SW 1271 (cell line): ENCODE results near the gene VN1R2.
"Not testable (repeated sequence)": the region's sequence is repeated elsewhere in the genome, so short reads cannot be mapped to it uniquely, and the experiment has no call there.

Experiments used
- DNase-seq, 2 experiments: peaks; one replicate each; lab custom pipeline; 2025; lab: John Stamatoyannopoulos, UW

VN1R2 gene, protein sequence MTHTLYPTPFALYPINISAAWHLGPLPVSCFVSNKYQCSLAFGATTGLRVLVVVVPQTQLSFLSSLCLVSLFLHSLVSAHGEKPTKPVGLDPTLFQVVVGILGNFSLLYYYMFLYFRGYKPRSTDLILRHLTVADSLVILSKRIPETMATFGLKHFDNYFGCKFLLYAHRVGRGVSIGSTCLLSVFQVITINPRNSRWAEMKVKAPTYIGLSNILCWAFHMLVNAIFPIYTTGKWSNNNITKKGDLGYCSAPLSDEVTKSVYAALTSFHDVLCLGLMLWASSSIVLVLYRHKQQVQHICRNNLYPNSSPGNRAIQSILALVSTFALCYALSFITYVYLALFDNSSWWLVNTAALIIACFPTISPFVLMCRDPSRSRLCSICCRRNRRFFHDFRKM

DNA sequence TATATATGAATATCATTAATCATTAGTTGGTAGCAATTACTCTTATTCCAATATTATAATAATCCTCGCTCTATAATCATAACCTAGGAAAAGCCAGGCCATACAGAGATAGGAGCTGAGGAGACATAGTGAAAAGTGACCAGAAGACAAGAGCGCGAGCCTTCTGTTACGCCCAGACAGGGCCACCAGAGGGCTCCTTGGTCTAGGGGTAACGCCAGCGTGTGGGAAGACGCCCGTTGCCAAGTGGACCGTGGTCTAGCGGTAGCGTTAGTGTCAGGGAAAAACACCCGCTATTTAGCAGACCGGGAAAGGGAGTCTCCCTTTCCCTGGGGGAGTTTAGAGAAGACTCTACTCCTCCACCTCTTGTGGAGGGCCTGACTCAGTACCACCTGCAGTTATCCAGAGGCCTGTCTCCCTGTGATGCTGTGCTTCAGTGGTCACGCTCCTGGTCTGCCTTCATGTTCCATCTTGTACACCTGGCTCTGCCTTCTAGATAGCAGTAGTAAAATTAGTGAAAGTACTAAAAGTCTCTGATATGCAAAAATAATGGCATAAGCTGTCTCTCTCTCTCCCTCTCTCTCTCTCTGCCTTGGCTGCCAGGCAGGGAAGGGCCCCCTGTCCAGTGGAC, at the start of gene VN1R2:
VN1R2 (plus strand) TSS at position 578 of the 628 bp plus-strand sequence. CDS start 84 bp downstream, outside the sequence.
- not testable (repeated sequence) for DNase-seq

DNA sequence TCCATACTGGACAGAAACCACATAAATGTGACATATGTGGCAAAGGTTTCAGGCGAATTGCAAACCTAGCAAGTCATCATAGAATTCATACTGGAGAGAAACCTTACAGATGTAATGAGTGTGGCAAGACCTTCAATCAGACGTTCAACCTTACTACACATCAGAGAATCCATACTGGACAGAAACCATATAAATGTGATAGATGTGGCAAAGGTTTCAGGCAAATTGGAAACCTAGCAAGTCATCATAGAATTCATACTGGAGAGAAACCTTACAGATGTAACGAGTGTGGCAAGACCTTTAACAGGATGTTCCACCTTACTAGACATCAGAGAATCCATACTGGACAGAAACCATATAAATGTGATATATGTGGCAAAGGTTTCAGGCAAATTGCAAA, 46.5 kb upstream of the VN1R2 start:
- not testable (repeated sequence) for DNase-seq

DNA sequence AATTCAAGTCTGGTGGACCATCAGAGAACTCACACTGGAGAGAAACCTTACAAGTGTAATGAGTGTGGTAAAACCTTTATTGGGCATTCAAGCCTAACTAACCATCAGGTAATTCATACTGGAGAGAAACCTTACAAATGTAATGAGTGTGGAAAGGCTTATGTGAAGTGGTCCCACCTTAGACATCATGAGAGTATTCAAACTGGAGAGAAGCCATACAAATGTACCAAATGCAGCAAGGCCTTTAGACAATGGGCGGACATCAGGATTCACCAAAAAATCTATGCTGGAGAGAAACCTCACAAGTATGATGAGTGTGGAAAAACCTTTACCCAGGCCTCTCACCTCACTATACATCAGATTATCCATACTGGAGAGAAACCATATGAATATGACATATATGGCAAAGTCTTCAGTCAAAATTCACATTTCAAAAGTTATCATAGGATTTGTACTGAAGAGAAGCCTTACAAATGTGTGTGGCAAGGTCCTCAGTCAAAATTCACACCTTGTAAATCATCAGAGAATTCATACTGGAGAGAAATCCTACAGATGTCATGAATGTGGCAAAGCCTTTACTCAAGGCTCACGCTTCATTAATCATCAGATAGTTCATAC, 45.3 kb upstream of the VN1R2 start:
- no peak for DNase-seq

DNA sequence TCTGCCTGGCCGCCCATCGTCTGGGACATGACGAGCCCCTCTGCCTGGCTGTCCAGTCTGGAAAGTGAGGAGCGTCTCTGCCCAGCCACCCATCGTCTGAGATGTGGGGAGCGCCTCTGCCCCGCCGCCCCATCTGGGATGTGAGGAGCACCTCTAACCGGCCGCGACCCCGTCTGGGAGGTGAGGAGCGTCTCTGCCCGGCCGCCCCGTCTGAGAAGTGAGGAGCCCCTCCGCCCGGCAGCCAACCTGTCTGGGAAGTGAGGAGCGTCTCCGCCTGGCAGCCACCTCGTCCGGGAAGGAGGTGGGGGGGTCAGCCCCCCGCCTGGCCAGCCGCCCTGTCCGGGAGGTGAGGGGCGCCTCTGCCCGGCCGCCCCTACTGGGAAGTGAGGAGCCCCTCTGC, 35.4 kb upstream of the VN1R2 start:
- DNase-seq = not testable (repeated sequence)

DNA sequence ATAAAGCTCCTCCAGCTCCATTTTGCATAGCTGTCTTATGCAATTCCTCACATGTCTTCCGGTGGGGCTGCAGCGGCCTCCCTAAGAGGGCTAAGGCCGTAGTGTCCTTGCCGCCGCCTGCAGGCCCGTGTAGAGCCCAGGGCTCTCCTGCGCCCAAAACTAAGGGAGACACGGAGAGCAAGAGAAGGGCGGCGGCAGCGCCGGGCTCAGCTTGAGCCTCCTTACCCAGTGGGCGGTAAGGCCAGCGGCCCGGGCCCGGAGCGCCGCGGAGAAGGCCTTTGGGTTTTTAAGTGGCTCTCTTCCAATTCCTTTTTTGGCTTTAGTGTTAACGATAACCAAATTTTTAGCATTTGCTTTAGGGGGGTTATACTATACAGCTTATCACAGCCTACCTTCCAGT, 33.5 kb upstream of the VN1R2 start:
- DNase-seq = no peak

DNA sequence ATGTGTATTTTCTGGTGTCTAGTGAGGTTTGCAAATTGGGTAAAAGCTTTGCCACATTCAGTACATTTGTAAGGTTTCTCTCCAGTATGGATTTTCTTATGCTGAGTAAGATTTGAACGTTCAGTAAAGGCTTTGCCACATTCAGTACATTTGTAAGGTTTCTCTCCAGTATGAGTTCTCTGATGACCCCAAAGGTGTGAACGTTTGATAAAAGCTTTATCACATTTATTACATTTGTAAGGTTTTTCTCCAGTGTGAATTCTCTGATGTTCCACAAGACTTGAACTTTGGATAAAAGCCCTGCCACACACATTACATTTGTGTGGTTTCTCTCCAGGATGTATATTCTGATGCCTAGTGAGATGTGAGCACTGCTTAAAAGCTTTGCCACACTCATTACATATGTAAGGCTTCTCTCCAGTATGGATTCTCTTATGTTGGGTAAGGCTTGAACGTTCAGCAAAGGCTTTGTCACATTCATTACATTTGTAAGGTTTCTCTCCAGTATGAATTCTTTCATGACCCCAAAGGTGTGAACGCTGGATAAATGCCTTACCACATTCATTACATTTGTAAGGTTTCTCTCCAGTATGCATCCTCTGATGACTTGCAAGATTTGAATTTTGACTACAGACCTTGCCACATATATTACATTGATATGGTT, 20.8 kb upstream of the VN1R2 start:
- no peak for DNase-seq

DNA sequence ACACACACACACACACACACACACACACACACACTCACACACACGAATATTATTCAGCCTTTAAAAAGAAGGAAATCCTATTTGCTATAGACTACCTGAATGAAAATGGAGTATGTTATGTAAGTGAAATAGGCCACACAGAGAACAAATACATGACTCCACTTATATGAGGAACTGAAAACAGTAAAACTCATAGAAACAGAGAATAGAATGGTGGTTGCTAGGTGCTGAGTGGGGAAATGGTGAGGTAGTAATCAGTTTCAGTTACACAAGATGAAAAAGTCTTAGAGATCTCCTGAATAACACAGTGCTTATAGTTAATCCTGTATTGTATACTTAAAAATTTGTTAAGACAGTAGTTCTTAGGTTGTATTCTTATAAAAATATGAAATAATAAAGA, 11.6 kb upstream of the VN1R2 start:
- DNase-seq = no peak

DNA sequence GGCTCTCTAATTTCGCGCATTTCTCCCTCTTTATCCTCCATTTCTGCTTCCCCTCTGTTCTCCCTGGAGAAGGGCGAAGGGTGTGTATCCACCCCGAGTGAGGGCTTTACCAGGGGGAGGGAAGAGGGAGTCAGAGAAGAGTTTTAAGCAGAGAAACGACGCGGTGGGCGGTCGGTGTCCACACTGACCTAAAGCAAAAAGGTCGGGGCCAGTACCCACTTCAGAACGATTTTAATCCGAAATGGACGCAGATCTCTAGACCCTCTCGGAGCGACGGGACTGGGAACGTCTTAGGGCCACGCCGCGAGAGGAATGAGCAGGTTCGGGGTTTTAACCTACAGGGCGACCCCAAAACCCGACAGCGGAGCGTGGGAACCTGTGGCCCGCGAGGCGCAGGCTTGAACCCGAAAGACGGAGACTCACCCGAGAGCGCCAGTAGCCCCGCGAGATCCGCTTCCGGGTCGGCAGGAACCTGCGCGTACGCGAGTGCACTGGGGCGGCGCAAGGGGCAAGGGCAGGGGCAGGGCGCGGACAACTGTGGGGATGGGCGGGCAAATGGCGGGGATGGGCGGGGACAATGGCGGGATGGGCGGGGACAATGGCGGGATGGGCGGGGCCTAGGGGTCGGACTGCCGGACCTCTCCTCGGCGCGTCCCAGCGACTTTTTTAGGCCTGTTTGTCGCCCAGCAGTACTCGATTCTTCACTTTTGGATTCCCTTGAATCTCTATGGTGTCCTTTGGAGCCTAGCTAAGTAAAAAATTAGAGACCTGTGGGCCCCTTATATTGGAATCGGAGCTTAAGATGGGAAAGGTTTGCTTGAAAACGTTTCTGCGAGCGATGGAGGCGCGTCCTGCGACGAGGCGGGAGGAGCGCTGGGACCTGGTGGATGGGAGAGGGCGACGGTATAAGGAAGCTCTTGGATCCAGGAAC, 3.4 kb upstream of the VN1R2 start, which contains the start of gene ZNF677:
ZNF677 (minus strand) TSS at position 463 of the 931 bp plus-strand sequence. CDS start 3,323 bp downstream, outside the sequence.
- DNase-seq = no peak

DNA sequence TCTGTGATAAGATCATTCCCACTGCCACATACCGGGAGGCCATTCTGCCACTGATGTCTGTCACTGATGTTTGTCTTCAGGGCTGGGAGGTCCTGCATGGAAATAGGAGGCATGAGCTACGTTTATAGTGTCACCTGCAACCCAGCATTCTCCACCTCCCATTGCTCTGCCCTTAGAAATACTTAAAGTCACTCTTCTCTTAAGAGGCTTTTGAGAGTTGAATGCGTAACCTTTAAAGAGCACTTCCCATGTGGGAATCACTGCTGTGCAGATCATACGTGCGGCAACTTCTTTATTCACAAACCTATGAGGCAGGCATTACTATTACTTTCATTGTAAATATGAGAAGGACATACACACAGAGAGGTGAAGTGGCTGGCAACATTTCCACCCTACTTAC, 9.5 kb downstream of the VN1R2 start, which contains the start of gene VN1R4:
VN1R4 (minus strand) TSS at position 101 of the 400 bp plus-strand sequence; CDS start at position 43, 58 bp downstream.
- DNase-seq = not testable (repeated sequence)

DNA sequence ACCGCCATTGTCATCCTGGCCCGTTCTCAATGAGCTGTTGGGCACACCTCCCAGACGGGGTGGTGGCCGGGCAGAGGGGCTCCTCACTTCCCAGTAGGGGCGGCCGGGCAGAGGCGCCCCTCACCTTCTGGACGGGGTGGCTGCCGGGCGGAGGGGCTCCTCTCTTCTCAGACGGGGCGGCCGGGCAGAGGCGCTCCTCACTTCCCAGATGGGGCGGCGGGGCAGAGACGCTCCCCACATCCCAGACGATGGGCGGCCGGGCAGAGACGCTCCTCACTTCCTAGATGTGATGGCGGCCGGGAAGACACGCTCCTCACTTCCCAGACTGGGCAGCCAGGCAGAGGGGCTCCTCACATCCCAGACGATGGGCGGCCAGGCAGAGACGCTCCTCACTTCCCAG, 11.8 kb downstream of the VN1R2 start:
- DNase-seq = not testable (repeated sequence)

DNA sequence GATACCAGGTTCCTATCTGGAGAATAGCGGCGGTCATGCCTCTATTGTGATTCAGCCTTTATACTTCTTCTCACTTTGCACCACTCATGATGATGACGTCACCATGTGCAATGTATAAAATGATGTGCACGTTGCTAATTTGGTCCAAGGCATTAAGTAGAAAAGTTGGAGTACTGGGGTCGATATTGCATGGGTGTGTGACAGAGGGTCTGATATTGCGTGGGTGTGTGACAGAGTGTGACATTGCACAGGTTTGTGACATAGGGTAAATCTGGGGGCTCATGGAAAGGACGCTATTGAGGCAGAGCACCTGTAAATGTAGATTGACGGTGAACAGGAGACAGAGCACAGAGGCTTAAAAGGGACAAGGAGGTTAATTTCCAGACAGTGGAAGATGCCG, 14.0 kb downstream of the VN1R2 start:
- DNase-seq = no peak

DNA sequence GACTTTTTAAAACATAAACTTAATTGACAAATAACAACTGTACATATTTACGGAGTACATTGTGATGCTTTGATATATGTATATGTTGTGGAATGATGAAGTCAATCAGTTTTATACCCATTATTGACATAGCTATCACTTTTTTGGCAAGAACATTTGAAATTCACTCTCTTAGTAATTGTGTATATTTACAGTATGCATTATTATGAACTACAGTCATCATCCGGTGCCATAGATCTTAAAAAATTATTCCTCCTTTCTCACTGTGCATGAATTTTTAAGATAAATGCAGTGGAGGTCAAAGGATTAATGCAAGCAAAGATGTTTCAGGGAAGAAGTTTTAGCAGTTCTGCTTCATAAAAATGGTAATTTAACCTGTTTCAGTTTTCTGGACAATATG, 17.4 kb downstream of the VN1R2 start:
- no peak for DNase-seq

DNA sequence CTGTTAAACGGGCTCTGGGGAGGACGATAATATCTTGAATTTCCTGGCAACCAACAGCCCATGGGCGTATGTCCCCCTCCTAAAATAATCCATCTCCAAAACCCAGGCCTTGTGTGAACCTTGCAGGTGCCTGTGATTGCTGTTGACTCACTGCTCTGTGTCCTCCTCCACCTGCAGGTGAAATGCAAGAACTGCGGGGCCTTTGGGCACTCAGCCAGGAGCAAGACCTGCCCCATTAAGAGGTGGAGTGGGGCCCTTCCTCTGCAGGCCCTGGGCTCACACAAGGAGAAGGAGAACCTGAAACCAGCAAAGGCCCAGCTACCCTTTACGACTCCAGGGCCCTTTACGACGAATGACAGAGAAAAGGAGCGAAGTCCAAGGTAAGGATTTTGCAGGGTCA, 23.9 kb downstream of the VN1R2 start:
- not testable (repeated sequence) for DNase-seq

DNA sequence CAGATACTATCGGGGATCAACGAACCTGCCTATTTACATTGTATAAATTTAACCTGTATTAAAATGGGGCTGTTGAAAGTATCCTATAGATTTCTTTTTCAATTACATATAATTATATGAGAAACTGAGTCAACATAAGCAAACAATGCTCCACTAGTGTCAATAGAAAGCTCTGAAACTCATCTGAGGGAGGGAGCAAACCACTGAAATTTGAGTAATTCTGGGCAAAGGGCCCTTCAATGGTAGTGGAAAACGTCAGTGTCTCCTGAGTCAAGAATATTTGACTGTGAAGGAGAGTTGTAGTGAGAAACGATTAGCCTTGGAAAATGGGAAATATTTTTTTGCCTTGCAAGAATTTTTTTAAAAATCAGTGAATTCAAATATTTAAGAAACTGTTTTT, 27.0 kb downstream of the VN1R2 start:
- no peak for DNase-seq

DNA sequence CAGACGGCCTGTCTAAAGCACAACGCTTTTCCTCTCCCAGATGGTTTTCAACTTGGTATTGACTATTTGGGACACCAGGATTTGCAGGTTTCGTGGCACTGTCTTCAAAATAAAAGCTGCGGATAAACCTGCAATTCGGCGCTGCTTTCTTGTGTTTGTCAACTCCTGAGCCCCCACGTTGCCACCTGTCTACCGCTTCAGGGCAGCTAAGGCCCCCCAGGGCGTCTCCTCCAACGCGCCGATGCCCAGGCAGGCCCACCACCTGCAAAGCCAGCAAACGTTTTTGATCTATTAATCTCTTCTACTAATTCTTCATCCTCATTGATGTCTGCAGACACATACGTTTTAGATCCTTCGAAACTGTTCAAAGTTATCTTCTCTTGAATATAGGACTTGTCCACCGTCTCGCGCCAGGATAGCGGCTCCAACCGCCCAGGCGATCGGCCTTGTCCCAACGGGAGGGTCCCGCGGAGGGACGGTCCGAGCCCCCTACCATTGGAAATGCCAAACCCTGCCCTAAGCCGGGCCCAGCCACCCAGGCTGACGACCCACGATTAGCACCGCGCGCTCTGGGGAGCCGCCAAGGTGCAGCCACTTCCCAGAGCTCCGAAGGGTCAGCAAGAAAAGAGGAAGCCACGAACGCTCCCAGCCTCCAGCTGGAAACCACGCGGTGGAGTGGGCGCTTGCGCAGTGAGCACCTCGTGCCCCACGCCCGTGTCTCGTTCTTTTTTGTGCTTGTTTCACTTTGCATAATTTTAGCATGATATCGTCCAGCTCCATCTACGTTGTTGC, 32.9 kb downstream of the VN1R2 start:
- no peak for DNase-seq

DNA sequence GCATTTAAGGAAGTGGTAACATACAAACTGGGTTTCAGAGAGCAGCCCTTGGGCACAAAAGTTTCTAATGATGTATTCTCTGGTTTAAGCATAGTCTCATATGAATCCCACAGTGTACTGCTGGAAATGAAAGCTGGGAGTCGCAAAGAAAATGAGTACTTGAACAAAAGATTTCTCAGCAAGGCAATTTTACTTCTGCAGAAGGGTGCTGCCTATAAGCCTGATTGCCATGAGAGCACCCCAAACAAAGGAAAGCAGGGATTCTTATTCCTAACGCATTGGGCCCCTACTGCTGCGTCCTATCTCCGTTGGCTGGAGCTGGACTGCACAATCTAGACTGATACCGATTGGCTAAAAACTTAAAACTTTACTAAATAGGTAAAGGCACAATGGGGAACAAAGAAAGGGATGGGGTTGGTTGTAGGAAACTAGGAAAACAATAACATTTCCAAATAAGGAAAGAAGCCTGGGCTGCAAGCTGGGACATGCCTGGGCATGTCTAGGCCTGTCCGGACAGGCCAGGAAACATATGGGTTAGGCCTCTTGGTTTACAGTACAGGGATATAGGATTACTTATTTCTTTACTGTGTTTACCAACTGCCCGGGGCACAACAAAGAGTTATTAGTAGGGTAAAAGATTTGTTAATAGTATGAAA, 36.8 kb downstream of the VN1R2 start:
- no peak for DNase-seq

DNA sequence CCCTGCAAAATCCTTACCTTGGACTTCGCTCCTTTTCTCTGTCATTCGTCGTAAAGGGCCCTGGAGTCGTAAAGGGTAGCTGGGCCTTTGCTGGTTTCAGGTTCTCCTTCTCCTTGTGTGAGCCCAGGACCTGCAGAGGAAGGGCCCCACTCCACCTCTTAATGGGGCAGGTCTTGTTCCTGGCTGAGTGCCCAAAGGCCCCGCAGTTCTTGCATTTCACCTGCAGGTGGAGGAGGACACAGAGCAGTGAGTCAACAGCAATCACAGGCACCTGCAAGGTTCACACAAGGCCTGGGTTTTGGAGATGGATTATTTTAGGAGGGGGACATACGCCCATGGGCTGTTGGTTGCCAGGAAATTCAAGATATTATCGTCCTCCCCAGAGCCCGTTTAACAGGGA, 43.2 kb downstream of the VN1R2 start:
- not testable (repeated sequence) for DNase-seq

DNA sequence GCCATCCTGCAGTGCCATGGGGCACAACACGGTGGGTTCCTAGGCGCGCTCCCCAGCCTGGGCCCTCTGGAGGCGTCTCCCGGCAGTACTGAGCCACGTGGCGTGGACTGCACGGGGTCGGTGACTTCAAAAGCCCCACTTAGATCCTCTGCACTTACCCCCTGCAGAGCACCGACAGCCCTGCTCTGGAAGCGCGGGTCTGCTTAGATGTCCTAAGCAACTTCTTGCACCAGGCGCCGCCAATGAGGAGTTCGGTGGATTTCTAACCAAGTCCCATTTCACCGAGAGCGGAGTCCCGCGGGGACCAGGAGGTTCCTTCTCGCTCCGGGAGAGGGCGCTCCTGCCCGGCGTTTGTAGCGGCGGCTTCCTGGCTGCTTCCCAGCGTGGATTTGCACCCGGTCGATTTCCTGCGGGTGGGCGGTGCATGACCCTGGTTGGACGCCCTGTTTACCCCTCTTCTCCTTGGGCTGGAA, 50.3 kb downstream of the VN1R2 start:
- no peak for DNase-seq
